ENCODE data around the gene DNAJC4.

DNAJC4 gene

DNA sequence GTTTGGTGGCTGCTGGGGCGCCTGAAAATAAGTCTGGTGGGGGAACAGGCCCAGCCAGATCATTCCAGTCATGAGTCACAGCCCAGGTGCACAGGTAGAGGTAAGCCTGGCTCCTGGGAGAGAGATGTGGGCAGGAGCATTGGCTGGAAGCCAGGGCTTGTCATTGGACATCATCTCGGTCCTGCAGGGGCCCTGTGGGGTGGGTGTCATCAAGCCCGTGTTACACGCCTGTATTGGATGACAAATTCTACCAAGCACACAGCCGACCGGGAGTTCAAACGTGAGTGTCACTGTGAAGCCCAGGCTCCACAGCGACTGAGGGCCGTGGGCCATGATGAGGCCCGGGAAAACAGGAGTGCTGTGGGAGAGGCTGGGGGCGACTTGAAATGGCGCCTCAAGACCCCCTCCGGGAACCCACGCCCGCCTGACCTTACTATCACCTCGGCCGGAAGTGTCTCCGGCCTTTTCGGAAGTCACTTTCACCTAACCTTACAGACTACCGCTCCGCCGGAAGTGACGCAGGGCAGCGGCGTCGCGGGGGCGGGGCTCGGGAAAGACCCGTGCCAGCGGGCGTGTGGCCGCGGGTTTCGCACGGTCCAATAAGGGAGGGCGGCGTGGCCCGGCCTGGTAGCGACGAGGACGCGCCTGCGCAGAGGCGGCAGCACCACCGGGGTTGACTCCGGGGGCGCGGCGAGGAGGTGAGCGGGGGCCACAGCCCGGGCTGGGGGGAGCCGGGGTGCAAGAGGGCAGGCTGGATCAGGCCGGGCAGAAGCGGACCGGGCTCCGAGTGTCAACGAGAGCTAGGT lies 10.3 kb downstream of the DNAJC4 start, which contains the start of gene FKBP2:
Gene FKBP2, plus strand, starts transcription at position 661 of the 806 bp plus-strand sequence. CDS start 1,293 bp downstream, outside the sequence.
- Histone ChIP-seq H3K4me1 (ENCODE audit: insufficient read depth, low read length, severe bottlenecking) (peaks cover 76% of the 10 kb centered on the region), H3K4me3 (ENCODE audit: low read depth, low read length, poor library complexity, severe bottlenecking) (peak within 1 kb of the TSS; percentile 77), H4K20me1 (ENCODE audit: insufficient read depth, low read length) (no peaks in the 10 kb centered on the region), H3K9ac (ENCODE audit: low read length) (peak within 1 kb of the TSS; percentile 93), H3K27ac (ENCODE audit: low read depth, low read length, poor library complexity, severe bottlenecking) (peak within 1 kb of the TSS; percentile 98), H3K79me2 (ENCODE audit: insufficient read depth, low read length) (no peaks in the 10 kb centered on the region; the same call in 1 of the 2 replicates), H3K9me2 (ENCODE audit: low read depth, low read length) (no peaks in the 10 kb centered on the region), H3K4me2 (ENCODE audit: low read length) (peak within 1 kb of the TSS; percentile 91), H3K9me3 (ENCODE audit: low read length) (no peaks in the 10 kb centered on the region), H3K27me3 (ENCODE audit: insufficient read depth, low read length) (no peaks in the 10 kb centered on the region), H2AFZ (ENCODE audit: low read length) (no peak within 1 kb of the TSS), H3F3A (ENCODE audit: insufficient read depth, low read length) (peaks cover 18% of the 10 kb centered on the region; the same call in 1 of the 2 replicates), H3K36me3 (ENCODE audit: insufficient read depth, low read length) (peaks cover 33% of the 10 kb centered on the region; the same call in 1 of the 2 replicates)
- TF ChIP-seq CTCF (IDR thresholded peaks at IDR 0.05; ENCODE audit: low read length), result no peak
- no peak for TF ChIP-seq EZH2 (IDR thresholded peaks at IDR 0.05; ENCODE audit: borderline replicate concordance, low read length)

DNA sequence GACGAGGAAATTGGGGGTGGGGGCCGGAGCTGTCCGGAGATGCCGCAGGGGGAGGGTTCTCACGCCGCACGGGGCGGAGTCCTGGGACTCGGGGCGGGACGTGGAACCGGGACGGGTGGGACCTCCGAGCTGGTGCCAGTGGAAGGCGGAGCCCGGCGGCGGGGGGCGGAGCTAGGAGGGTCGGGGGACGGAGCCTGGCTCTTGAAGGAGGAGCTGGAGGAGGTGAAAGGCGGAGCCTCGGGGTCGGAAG lies 10.8 kb downstream of the DNAJC4 start:
- peak overlapping the region; percentile 98 for H3K27ac ChIP-seq (ENCODE audit: low read depth, low read length, poor library complexity, severe bottlenecking)
- peaks cover 18% of the 10 kb centered on the region; the same call in 1 of the 2 replicates for H3F3A ChIP-seq (ENCODE audit: insufficient read depth, low read length)
- H3K9ac ChIP-seq (ENCODE audit: low read length), result peak overlapping the region; percentile 93
- no peaks in the 10 kb centered on the region for H3K27me3 ChIP-seq (ENCODE audit: insufficient read depth, low read length)
- peak overlapping the region; percentile 91 for H3K4me2 ChIP-seq (ENCODE audit: low read length)
- H2AFZ ChIP-seq (ENCODE audit: low read length), result no peak overlapping the region
- no peaks in the 10 kb centered on the region; the same call in 1 of the 2 replicates for H3K79me2 ChIP-seq (ENCODE audit: insufficient read depth, low read length)
- H3K9me2 ChIP-seq (ENCODE audit: low read depth, low read length), result no peaks in the 10 kb centered on the region
- peaks cover 31% of the 10 kb centered on the region; the same call in 1 of the 2 replicates for H3K36me3 ChIP-seq (ENCODE audit: insufficient read depth, low read length)
- no peaks in the 10 kb centered on the region for H3K9me3 ChIP-seq (ENCODE audit: low read length)
- peaks cover 71% of the 10 kb centered on the region for H3K4me1 ChIP-seq (ENCODE audit: insufficient read depth, low read length, severe bottlenecking)
- peak overlapping the region; percentile 77 for H3K4me3 ChIP-seq (ENCODE audit: low read depth, low read length, poor library complexity, severe bottlenecking)
- no peaks in the 10 kb centered on the region for H4K20me1 ChIP-seq (ENCODE audit: insufficient read depth, low read length)
- no peak for TF ChIP-seq EZH2 (IDR thresholded peaks at IDR 0.05; ENCODE audit: borderline replicate concordance, low read length)
- no peak for TF ChIP-seq CTCF (IDR thresholded peaks at IDR 0.05; ENCODE audit: low read length)

DNA sequence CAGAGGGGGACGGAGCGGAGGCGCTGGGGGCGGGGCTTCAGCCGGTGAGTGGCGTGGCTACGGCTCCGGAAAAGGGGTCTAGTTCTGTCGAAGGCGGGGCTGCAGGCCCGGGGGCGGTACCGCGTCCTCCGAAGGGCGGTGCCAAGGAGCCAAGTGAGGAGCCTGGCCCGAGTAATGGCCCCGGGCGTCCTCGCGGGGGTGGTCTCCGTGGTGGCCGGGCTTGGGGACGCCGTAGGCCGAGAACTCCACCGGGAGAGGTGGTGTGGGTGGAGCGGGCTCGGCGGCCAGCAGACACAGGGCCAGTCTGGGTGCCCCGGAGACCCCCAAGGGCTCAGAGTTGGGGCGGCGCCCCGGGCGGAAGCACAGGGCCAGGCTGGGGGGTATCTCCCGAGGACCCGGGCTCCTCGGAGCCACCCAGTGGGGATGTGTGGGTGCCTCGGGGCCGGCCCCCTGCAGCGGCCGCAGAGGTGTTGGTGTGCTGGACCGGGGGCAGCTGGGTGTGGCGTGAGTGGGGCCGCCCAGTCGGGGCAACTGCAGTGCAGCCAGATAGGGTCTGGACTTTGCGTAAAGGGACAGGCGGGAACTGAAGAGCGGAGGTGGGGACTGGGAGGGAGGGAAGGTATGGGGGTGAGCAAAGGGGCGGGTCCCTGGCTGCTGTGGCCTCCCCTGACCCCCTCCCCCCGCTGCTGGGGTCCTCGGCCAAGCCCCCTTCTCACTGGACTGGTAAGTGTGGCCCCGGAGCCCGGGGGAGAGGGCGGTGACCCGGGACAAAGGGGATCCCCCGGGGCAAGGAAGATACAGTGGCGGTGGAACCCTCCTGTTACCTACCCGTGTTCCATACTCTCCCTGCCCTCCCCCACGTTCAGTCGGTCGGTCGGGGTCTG lies 11.4 kb downstream of the DNAJC4 start:
- Histone ChIP-seq H3K36me3 (ENCODE audit: insufficient read depth, low read length) (peaks cover 31% of the 10 kb centered on the region; the same call in 1 of the 2 replicates), H3K9ac (ENCODE audit: low read length) (peak overlapping the region; percentile 89), H2AFZ (ENCODE audit: low read length) (no peak overlapping the region), H3K79me2 (ENCODE audit: insufficient read depth, low read length) (no peaks in the 10 kb centered on the region; the same call in 1 of the 2 replicates), H3K4me2 (ENCODE audit: low read length) (peak overlapping the region; percentile 91), H3K27ac (ENCODE audit: low read depth, low read length, poor library complexity, severe bottlenecking) (peak overlapping the region; percentile 73), H3F3A (ENCODE audit: insufficient read depth, low read length) (peaks cover 18% of the 10 kb centered on the region; the same call in 1 of the 2 replicates), H3K4me1 (ENCODE audit: insufficient read depth, low read length, severe bottlenecking) (peaks cover 70% of the 10 kb centered on the region), H3K27me3 (ENCODE audit: insufficient read depth, low read length) (no peaks in the 10 kb centered on the region), H3K4me3 (ENCODE audit: low read depth, low read length, poor library complexity, severe bottlenecking) (peak overlapping the region; percentile 77), H4K20me1 (ENCODE audit: insufficient read depth, low read length) (no peaks in the 10 kb centered on the region), H3K9me2 (ENCODE audit: low read depth, low read length) (no peaks in the 10 kb centered on the region), H3K9me3 (ENCODE audit: low read length) (no peaks in the 10 kb centered on the region)
- TF ChIP-seq EZH2 (IDR thresholded peaks at IDR 0.05; ENCODE audit: borderline replicate concordance, low read length) (no peak), CTCF (IDR thresholded peaks at IDR 0.05; ENCODE audit: low read length) (no peak)

Data from OCI-LY1 (cell line).